GM21529 (cell line): ENCODE results near the gene ABCC5.

Source experiments
- ATAC-seq: cut with Tn5 transposase; IDR thresholded peaks from one replicate; pipeline ENCODE4 v1.9.1; 2021; ENCODE audit not compliant: unreplicated experiment

Gene ABCC5

DNA sequence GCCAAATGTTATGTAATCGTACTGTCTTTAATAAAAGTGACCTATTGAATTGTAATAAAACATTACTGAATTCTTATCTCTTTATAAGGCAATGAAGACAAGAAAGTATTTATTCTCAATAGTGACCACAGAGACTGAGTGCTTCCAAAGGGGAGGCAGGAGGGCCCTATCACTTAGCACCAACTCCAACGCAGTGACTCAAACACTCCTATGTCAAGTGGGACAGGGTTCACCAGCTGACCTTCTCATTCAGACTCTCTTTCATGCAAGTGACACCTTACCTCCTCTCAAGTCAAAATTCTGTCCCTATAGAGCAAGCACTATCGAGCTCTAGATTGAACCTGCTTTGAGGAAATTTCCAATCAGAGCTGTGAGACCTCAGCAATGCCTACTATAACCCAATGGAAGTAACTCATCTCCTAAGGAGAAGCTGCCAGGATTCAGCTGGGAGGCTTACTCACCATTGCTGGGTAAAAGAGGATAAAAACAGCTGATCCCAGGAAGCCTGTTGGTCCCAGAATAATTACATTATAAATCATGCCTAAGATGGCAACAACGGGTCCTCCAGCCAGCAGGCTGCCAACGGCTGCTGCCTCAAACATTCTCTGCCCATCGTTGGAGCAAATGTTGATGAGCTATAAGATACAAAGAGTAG lies 35.6 kb downstream of the ABCC5 start:
- ATAC-seq: no peak

DNA sequence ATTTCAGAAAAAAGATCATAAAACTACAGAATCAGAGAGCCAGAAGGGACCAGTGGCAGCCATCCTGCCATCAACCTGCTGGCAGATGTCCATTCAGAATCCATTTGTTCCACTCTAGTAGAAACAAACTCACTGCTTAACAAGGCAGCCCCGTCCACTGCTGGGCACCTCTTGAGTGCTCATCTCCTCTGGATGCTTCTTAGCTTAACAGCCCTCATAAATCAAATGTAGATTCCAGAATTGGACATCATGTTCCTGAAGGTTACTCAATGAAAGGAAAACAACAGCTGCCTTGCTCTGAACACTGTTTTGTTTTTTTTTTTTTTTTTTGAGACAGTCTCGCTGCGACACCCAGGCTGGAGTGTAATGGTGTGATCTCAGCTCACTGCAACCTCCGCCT lies 37.3 kb downstream of the ABCC5 start:
- ATAC-seq: no peak

DNA sequence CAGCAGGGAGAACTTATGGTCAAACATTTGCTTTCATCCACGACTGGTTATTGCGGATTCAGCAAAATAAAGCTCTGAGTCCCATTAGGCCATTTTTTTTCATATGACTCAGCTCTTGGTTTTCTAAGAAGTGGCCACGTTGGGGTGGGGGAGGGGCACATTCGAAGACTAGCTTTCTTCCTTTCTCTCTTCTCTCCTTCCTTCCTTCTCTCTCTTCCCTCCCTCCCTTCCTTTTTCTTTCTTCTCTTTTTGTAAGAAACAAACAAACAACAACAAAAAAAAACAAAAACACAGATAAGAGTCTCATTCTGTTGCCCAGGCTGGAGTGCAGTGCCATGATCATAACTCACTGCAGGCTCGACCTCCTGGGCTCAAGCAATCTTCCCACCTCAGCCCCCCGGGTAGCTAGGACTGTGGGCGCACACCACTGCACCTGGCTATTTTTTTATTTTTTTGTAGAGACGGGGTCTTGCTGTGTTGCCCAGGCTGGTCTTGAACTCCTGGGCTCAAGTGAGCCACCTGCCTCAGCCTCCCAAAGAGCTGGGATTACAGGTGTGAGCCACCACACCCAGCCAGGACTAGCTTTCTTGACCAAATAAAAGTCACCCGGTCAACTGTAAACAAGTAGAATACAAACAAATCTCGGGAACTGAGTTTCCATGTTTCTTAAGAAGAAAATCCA lies 41.6 kb downstream of the ABCC5 start:
- ATAC-seq: no peak

DNA sequence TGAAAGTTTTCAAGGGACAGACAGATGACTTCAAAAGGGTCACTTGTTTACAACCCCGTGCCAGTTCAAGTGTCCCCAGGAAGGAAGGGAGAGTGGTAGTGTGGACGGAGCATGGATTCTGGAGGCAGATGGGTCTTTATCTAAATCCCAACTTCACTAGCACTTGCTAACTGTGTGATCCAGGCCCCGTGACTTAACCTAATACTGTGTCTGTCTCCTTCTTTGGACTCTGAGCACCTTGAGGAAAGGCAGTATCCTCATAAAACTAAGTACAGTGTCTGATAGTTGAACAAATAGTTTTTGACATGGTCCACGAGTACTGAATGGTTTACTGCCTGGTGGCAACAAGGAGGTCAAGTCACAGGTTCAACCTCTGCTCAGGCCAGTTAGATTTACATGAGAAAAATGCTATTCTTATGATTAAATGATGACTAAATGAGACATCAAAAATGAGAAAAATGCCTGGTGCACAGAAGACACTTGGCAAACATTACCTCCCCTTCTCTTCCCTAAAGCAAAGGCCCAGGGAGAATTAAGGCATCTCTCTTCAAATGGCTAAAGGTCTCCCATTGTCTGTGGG lies 48.9 kb downstream of the ABCC5 start:
- ATAC-seq: no peak

DNA sequence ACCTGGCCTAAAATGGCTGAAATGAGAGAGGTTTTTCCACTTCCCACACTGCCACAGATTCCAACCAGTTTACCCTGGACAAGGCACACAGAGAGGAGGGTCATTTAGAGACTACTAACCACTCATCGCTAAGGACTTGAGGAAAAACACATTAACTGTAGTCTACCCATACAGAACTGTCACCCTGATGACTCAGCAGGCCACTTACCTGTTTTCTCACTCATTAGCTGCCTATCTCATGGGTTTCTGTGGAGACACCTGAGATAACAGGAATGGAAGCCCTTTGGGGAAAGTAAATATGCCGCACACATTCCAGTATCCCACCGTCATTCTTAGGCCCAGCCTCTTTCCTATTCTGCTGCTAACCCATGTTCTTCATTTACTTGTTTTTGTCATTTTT lies 50.0 kb downstream of the ABCC5 start:
- no peak for ATAC-seq

DNA sequence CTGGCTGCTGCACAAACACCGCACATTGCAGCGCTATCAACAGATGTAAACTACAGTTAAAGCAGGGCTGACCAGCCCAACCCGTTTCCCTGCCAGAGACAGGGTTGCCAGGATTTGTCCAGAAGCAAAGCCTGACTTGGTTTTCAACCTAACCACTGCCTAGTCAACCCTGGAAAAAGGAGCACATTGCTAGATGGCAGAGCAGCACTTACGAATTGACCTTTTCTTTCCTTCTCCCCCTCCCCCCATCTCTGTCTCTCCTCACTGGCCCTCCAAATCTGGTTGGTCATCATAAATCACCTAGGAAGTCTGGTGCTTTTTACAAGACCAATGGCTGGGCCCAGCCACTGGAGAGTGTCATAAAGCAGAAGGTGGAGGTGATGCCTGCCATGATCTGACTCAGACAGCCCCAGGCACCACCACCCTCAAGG lies 51.3 kb downstream of the ABCC5 start:
- ATAC-seq: no peak

DNA sequence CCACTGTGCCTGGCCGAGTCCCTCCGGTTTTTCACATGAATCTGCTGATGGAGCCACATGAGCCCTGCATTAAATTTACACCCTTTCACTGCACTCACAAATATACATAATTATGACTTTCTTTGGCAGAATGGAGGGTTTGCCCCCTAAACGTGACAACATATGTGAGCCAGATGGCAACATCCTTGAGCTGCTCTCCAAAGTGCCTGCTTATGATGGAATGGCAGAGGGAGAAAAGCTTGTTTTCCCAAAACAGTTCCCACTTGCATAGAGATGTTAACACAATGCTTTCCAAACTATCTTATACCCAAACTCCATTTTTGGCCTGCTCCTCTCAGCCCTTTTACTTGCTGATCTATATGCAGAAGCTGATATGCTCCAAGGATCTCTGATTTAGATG lies 54.9 kb downstream of the ABCC5 start:
- no peak for ATAC-seq

DNA sequence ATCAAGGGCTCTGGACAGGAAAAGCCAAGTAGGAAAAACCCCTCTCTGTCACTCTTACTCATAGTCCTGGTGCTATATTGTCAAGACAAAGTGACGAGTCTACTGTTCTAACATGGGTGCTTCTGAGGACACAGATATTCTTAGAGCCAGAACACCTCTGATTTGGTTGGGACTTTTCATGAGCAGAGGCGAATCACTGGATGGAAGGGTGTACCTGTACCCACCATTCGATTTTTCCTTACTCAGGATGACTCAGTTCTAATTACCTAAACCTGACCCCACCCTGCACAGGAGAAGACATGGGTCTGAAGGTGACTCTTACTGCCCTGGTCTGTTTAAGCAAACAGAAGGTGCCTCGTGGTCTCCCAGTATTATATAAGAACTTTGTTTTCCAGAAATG lies 58.5 kb downstream of the ABCC5 start:
- ATAC-seq: no peak

DNA sequence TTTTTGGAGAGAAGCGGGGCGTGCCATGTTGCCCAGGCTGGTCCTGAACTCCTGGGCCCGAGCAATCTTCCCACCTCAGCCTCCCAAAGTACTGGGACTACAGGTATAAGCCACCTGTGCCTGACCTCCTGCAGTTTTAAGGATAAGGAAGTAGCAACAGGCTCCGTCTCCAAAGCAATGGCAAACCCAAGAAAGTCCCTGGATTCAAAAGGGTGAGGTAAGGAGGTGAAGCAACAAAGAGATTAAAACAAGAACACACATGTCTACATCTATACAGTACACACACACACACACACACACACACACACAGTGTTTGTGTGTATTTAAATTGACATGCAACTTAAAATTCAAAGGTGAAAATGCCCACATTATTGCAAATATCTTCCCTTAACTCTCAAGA lies 58.9 kb downstream of the ABCC5 start:
- no peak for ATAC-seq

DNA sequence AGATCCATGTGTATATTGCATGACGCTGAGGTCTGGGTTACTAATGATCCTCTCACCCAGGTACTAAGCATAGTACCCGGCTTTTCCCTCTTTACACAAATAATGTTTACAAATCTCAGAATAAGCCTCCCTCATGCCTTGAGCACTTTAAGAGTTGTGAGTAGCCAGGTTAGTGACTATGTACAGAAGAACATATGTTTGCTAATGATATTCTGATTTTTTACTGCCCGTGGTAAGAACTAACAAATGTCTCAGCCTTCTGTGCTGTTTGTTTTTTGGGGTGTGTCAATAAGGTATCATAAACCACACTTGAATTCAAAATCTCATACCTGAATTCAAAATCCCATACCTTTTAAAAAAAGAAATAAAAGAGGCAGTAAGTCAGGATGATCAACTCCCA lies 59.5 kb downstream of the ABCC5 start:
- no peak for ATAC-seq

DNA sequence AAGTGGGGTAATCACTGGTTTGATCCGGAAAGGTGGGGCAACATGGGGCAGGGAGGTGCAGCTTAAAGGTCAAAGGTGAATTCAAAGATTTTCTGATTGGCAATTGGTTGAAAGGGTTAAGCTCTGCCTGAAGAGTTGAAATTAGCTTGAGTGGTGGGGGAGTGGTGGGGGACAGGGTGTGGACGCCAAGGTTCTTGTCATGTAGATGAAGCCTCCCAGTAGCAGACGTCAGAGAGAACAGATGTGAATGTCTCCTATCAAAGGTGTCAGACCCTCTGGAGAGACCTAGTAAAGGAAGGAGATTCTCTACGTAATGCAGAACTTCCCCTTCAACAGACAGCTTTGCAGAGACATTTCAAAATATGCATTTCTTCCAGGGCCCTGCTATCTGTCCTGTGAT lies 62.8 kb downstream of the ABCC5 start:
- ATAC-seq: no peak

DNA sequence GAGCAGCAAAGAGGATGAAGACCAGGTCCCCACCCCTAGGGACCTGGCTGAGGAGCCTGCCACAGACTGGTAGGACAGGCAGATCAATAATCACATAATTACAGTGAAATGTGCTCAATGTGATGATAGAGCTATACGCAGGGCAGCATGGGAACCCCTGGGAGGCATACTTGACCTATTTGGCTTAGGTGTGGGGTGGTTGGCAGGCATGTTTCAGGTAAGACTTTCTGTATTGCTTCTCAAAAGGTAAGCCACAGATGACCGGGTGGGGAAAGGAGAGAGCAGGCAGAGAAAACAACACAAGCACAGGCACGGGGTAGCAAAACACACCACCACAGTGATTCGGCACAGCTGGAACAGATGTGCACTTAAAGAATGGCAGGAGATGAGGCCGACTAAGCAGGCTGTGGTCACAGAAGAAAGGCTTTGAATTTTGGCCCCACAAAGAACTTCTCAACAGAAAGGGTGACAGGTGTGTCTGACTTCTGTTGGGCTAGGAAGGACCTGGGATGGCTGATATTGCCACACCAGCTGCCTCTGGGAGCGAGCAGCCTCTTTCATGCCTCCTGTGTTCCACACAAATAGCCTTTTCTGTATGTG lies 64.1 kb downstream of the ABCC5 start:
- no peak for ATAC-seq

DNA sequence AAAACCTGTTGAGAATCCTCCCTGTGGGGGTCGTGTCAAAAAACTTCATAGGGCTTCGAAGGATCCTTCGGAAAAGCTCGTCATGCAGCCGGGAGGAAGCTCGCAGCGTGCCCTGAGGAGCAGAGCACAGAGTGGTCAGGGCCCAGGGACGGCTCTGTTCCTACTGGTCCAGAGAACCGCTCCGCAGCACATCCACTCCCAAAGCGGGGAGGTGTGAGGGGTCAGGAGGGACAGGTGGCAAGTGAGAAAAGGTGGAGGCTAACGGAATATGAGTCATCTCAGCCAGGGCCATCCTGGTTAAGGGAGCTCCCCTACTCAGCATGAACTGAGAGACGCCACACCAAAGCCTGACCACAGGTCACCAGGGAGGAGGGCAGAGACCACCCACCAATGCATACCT lies 66.2 kb downstream of the ABCC5 start:
- no peak for ATAC-seq

DNA sequence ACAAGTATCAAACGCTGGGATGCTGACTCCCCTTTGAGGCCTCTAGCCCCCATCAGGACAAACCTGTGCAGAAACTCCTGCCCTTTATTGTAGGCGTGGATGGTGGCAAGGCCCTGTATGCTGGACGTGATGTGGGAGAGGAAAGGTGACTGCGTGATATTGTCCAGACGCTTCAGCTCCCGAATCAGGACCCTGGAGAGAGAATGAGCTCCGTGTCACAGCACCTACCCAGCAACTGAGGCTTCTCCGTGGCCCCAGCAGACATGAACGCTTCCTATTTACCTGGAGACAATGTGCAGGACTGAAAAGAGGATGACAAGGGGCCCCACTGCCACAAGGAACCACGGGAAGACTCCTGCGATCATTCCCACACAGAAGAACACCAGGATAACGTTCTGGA lies 68.0 kb downstream of the ABCC5 start:
- no peak for ATAC-seq

DNA sequence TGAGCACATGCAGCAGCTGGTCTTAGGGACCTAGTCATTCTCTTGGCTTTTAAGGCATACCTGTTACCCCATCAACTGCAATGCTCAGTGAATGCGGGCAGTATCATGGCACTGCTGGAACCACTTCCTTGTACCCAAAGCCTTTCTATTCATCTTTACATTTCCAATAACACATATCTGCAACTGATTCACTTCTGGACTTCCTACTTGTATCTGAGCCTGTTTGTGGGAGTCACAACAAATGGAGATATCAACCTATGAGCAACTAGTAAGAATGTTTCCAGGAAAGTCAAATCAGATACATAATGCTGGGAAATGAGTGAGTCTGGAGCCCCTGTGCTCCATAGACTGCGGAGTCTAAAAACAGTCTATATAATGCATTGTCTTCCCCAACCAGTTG lies 71.6 kb downstream of the ABCC5 start:
- ATAC-seq: no peak

DNA sequence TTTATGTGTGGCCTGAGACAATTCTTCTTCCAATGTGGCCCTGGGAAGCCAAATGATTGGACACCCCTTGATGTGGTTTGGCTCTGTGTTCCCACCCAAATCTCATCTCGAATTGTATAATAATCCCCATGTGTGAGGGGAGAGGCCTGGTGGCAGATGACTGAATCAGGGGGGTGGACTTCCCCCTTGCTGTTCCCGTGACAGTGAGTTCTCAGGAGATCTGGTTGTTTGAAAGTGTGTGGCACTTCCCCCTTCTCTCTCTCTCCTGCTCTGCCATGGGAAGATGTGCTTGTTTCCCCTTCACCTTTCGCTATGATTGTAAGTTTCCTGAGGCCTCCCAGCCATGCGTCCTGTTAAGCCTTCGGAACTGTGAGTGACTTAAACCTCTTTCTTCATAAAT lies 72.9 kb downstream of the ABCC5 start:
- no peak for ATAC-seq

DNA sequence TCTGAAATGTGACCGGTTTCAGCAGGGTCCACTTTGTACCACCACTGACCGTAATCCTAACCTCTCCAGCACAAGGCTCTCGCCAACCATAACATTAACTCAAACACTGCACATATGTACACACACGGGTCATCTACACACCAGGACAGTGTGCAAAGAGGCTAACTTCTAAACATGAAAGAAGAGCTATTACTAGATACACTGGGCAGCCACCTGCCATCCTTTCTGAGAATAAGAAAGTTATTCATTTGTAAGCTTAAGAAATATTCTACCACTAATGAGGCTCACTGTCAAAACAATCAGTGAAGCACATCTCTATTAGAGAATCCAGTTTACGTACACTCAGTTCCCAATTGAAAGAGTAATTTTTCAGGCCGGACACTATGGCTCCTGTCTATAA lies 73.9 kb downstream of the ABCC5 start:
- no peak for ATAC-seq

DNA sequence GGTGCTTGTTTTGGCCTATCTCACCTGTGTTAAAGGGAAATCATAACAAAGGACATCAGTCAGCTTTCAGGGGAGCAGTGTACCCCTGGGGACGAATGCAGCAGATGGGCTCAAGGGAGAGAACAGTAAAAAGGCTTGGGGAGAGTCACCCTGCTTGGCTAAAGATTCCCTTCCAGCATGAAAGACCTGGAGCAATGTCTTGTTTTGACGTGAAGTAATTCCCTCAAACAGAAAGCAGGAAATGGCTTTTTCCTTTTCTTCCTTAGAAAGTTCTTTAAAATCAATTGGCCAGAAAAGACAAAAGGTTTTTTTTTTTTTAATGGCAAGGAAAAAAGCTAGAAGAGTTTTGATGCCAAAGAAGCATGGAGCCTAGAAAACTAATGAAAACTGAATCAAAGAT lies 76.5 kb downstream of the ABCC5 start:
- no peak for ATAC-seq

DNA sequence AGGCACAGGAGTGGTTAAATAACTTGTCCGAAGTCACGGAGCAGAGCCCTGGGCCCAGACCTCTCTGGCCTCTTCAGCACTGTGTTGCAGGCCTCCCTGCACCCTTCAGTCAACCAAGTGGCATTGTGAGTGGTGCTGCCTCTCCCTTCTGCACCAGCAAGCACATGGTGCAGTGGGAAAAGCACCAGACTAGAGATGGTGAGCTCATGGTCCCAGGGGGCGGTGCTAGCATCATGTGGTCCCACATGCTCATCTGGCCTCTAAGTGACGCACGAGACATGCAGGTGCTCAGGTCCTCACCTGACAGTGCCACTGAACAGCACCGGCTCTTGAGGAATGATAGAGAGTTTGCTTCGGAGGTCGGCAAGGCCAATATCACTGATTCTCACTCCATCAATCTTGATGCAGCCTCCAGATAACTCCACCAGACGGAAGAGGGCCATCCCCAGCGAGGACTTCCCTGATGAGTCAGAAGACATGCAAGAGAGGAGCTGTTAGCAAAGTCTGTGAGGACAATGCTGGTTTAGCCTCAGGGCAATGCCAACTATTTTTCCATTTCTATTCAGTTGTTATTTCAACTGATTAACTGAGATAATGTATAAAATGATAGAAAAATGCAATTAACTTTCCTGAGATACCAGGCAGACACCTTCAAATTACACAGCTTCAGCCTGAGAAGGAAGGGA lies 79.9 kb downstream of the ABCC5 start:
- peak; percentile 47 for ATAC-seq

DNA sequence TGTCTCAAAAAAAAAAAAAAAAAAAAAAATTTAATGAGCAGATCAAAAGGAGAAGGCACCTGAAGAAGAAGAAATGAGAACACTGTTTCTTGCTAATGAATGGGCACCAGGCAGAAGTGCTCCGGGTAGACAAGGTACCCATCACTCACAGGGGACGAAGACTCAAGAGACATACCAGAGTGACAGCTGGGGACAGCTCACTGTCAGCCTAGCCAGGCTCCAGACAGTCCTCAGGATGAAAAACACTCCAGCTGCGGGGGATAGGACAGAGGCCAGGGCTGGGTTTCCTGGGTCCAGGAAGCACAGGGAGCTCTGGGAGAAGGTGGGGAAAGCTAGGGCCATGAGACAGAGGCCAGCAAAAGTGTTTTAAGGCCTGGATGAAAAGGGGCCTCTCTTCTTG lies 84.5 kb downstream of the ABCC5 start:
- no peak for ATAC-seq

DNA sequence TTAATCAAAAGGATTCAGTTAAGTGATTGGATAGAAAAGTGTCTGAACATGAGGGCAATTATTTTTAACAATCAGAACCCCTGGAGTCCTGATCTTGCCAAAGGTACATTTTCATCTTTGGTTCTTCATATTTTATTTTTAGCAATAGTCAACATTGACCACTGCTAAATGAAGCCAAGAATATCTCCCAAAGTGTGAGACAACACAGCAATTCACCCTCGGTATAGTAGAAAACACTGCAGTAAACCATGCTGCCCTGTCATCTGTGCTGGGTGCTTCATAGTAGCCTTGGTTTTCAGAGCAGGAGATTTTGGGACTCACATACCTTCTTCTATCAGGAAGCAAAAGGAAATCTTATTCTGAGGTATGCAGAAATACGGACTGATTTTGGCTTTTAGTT lies 85.8 kb downstream of the ABCC5 start:
- ATAC-seq: no peak

DNA sequence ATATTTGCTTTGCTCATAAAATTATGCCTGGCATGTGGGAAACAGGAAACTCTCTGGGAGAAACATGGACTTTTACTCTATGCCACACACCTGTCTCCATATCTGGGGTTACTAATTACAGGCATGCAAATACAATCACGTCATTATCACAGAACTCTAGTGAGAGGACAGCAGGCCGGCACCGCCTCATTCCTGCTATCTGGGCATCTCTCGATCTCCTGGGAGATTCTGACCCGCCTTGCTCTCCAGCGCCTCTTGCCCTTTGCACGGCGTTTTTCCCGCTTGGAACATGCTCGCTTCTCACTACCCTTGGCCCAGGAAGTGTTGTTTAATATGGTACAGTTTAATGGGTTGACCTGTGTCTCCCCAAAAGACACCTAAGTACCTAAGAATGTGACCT lies 87.6 kb downstream of the ABCC5 start:
- ATAC-seq: no peak
